ENCODE measurements around the gene AKR1B1. TPM values are rescaled to one million over a fixed set of nuclear protein-coding genes. Genes with fewer than 3 reads are reported as not detected.

The AKR1B1 gene
- total RNA-seq, 2 experiments from 2014 or later = 75.7 to 167 TPM

GRCh38 chr7:134400859-134401258, 58.0 kb downstream of the AKR1B1 start:
- no peak overlapping the region for H3K4me3 ChIP-seq (ENCODE audit: low read depth, low read length, poor library complexity, severe bottlenecking)
- POLR2A ChIA-PET = no interaction called here
- H2AFZ ChIP-seq (ENCODE audit: low read length) = no peak overlapping the region
- no peaks in the 10 kb centered on the region for H4K20me1 ChIP-seq (ENCODE audit: insufficient read depth, low read length)
- no peaks in the 10 kb centered on the region for H3K36me3 ChIP-seq (ENCODE audit: insufficient read depth, low read length)
- DNase-seq (ENCODE audit: low spot score) = no peak
- H3K27ac ChIP-seq (ENCODE audit: low read depth, low read length, poor library complexity, severe bottlenecking) = no peak overlapping the region
- no peaks in the 10 kb centered on the region for H3K9me2 ChIP-seq (ENCODE audit: insufficient read depth, low read length)
- CTCF ChIA-PET (ENCODE audit: unreplicated experiment) = no interaction called here
- TF ChIP-seq EZH2phosphoT487 (IDR thresholded peaks at IDR 0.05; ENCODE audit: borderline replicate concordance, low read depth, low read length) = no peak
- TF ChIP-seq CTCF (conservative IDR thresholded peaks at IDR 0.05; ENCODE audit: low read length) = no peak
- no peaks in the 10 kb centered on the region for H3K4me1 ChIP-seq (ENCODE audit: insufficient read depth, low read length, poor library complexity, severe bottlenecking)
- H3K79me2 ChIP-seq (ENCODE audit: insufficient read depth, low read depth, low read length) = no peaks in the 10 kb centered on the region
- H3K9me3 ChIP-seq (ENCODE audit: low read length) = no peaks in the 10 kb centered on the region
- no TSS peak for BruUV-seq (replicated peaks)
- H3K4me2 ChIP-seq (ENCODE audit: low read length) = no peak overlapping the region
- intact Hi-C loops (cut with micrococcal nuclease; ENCODE audit: unreplicated experiment) = no loop called here

- H2AFZ ChIP-seq (ENCODE audit: low read length) = no peak overlapping the region
- DNase-seq (ENCODE audit: low spot score) = no peak
- H3K9me3 ChIP-seq (ENCODE audit: low read length) = no peaks in the 10 kb centered on the region
- H3K4me3 ChIP-seq (ENCODE audit: low read depth, low read length, poor library complexity, severe bottlenecking) = no peak overlapping the region
- no peak for TF ChIP-seq CTCF (conservative IDR thresholded peaks at IDR 0.05; ENCODE audit: low read length)
- TF ChIP-seq EZH2phosphoT487 (IDR thresholded peaks at IDR 0.05; ENCODE audit: borderline replicate concordance, low read depth, low read length) = no peak
- no peaks in the 10 kb centered on the region for H4K20me1 ChIP-seq (ENCODE audit: insufficient read depth, low read length)
- H3K4me2 ChIP-seq (ENCODE audit: low read length) = no peak overlapping the region
- intact Hi-C loops (cut with micrococcal nuclease; ENCODE audit: unreplicated experiment) = no loop called here
- no peaks in the 10 kb centered on the region for H3K4me1 ChIP-seq (ENCODE audit: insufficient read depth, low read length, poor library complexity, severe bottlenecking)
- H3K27ac ChIP-seq (ENCODE audit: low read depth, low read length, poor library complexity, severe bottlenecking) = no peak overlapping the region
- H3K9me2 ChIP-seq (ENCODE audit: insufficient read depth, low read length) = no peaks in the 10 kb centered on the region
- no peaks in the 10 kb centered on the region for H3K36me3 ChIP-seq (ENCODE audit: insufficient read depth, low read length)
- no peaks in the 10 kb centered on the region for H3K79me2 ChIP-seq (ENCODE audit: insufficient read depth, low read depth, low read length)
- BruUV-seq (replicated peaks) = no TSS peak
- ChIA-PET CTCF (ENCODE audit: unreplicated experiment) (no interaction called here), POLR2A (interaction anchor here (0.6 kb wide), 1 partner anchor 616 kb away, joined by 5 read pairs; no protein-coding TSS in a partner anchor)
Measured at GRCh38 chr7:134396031-134396430, 62.9 kb downstream of the AKR1B1 start.

- intact Hi-C loops (cut with micrococcal nuclease; ENCODE audit: unreplicated experiment) = no loop called here
- POLR2A ChIA-PET = interaction anchor here (0.7 kb wide), 1 partner anchor 418 kb away, joined by 4 read pairs; no protein-coding TSS in a partner anchor
- Histone ChIP-seq H3K4me3 (ENCODE audit: low read depth, low read length, poor library complexity, severe bottlenecking) (no peak overlapping the region), H3K27ac (ENCODE audit: low read depth, low read length, poor library complexity, severe bottlenecking) (no peak overlapping the region), H3K9me2 (ENCODE audit: insufficient read depth, low read length) (no peaks in the 10 kb centered on the region), H3K4me1 (ENCODE audit: insufficient read depth, low read length, poor library complexity, severe bottlenecking) (no peaks in the 10 kb centered on the region), H3K79me2 (ENCODE audit: insufficient read depth, low read depth, low read length) (no peaks in the 10 kb centered on the region), H3K36me3 (ENCODE audit: insufficient read depth, low read length) (no peaks in the 10 kb centered on the region), H4K20me1 (ENCODE audit: insufficient read depth, low read length) (no peaks in the 10 kb centered on the region), H3K4me2 (ENCODE audit: low read length) (no peak overlapping the region), H2AFZ (ENCODE audit: low read length) (no peak overlapping the region), H3K9me3 (ENCODE audit: low read length) (no peaks in the 10 kb centered on the region)
- TF ChIP-seq CTCF (conservative IDR thresholded peaks at IDR 0.05; ENCODE audit: low read length) = no peak
- DNase-seq (ENCODE audit: low spot score) = no peak
- no TSS peak for BruUV-seq (replicated peaks)
- CTCF ChIA-PET (ENCODE audit: unreplicated experiment) = no interaction called here
Measured at GRCh38 chr7:134395604-134396003, 63.3 kb downstream of the AKR1B1 start.

All from OCI-LY7 (cell line).